OCI-LY3 (cell line): ENCODE measurements around the gene CTAG2.
"Not testable (repeated sequence)": the region's sequence is repeated elsewhere in the genome, so short reads cannot be mapped to it uniquely, and the experiment has no call there.

Experiments used
- H2AFZ ChIP-seq: fragments of 200-600, 300-600 bp; shearing (Covaris generic); 2 replicates; pipeline ENCODE4 v1.6.0; 2014; ENCODE audit warnings: antibody characterized with exemption, low read depth, low read length
- H3K27ac ChIP-seq: fragments of 200-600, 300-600 bp; sonication (generic); 2 replicates; pipeline ENCODE4 v1.5.1; 2014; ENCODE audit warnings: mild to moderate bottlenecking, low read length, moderate library complexity, mixed read lengths
- H3K27me3 ChIP-seq: fragments of 200-600, 300-600 bp; sonication (generic); 2 replicates; pipeline ENCODE4 v1.6.1; 2014; ENCODE audit warnings: low read depth, low read length, mixed read lengths
- H3K36me3 ChIP-seq: fragments of 200-600, 300-600 bp; sonication (generic); replicated peaks from 2 replicates; pipeline ENCODE3; 2014; ENCODE audit warnings: low read depth, low read length, mixed read lengths
- H3K4me1 ChIP-seq: fragments of 300-600, 200-600 bp; sonication (generic); 2 replicates; pipeline ENCODE4 v1.6.1; 2014; ENCODE audit warnings: low read length, mixed read lengths
- H3K4me2 ChIP-seq: fragments of 200-600, 300-600 bp; sonication (generic); 2 replicates; pipeline ENCODE4 v1.6.1; 2014; ENCODE audit warnings: low read length, mixed read lengths
- H3K4me3 ChIP-seq: fragments of 300-600, 200-600 bp; sonication (generic); 2 replicates; pipeline ENCODE4 v1.5.1; 2014; ENCODE audit warnings: antibody characterized with exemption, mild to moderate bottlenecking, low read length, moderate library complexity
- H3K79me2 ChIP-seq: fragments of 300-600, 200-600 bp; shearing (Covaris generic); 2 replicates; pipeline ENCODE4 v1.6.1; 2014; ENCODE audit warnings: mild to moderate bottlenecking, low read length, mixed read lengths
- H3K9ac ChIP-seq: fragments of 300-600, 200-600 bp; shearing (Covaris generic); 2 replicates; pipeline ENCODE4 v1.6.0; 2014; ENCODE audit warnings: mild to moderate bottlenecking, low read length, moderate library complexity
- H3K9me3 ChIP-seq: fragments of 200-600, 300-600 bp; shearing (Covaris generic); 2 replicates; pipeline ENCODE4 v1.6.1; 2014; ENCODE audit warnings: low read length, mixed read lengths; ENCODE audit not compliant: insufficient read depth
- H4K20me1 ChIP-seq: fragments of 200-600, 300-600 bp; sonication (generic); 2 replicates; pipeline ENCODE4 v1.6.1; 2016; ENCODE audit warnings: low read length, mixed read lengths; ENCODE audit not compliant: insufficient read depth
- CTCF ChIP-seq: fragments of 200-600, 300-600 bp; sonication (generic); IDR thresholded peaks from 2 replicates; pipeline ENCODE4 v1.5.1; 2014; ENCODE audit warnings: antibody characterized with exemption, low read length, low read depth

Gene CTAG2

GRCh38 chrX:154648931-154649330 lies 4.4 kb downstream of the CTAG2 start:
- Histone ChIP-seq H3K27ac (no peak overlapping the region), H3K79me2 (no peaks in the 10 kb centered on the region), H3K9me3 (no peaks in the 10 kb centered on the region), H2AFZ (no peak overlapping the region), H3K36me3 (no peaks in the 10 kb centered on the region), H3K4me1 (no peaks in the 10 kb centered on the region), H3K4me3 (no peak overlapping the region), H3K4me2 (no peak overlapping the region), H3K27me3 (no peaks in the 10 kb centered on the region), H4K20me1 (no peaks in the 10 kb centered on the region), H3K9ac (no peak overlapping the region)
- no peak for TF ChIP-seq CTCF

- H3K9ac ChIP-seq, H3K79me2 ChIP-seq, H3K36me3 ChIP-seq, H3K27ac ChIP-seq, H4K20me1 ChIP-seq, H3K27me3 ChIP-seq, H2AFZ ChIP-seq, H3K4me1 ChIP-seq, H3K4me2 ChIP-seq, H3K9me3 ChIP-seq, H3K4me3 ChIP-seq: not testable (repeated sequence)
Measured at GRCh38 chrX:154645745-154646378, 7.5 kb downstream of the CTAG2 start.

- not testable (repeated sequence) for H3K27ac ChIP-seq, H2AFZ ChIP-seq, H3K79me2 ChIP-seq, H4K20me1 ChIP-seq, H3K9me3 ChIP-seq, H3K9ac ChIP-seq, H3K4me3 ChIP-seq, H3K4me2 ChIP-seq, H3K4me1 ChIP-seq, H3K36me3 ChIP-seq, H3K27me3 ChIP-seq
Measured at GRCh38 chrX:154643708-154644107, 9.7 kb downstream of the CTAG2 start.

GRCh38 chrX:154641740-154642139 lies 11.6 kb downstream of the CTAG2 start:
- not testable (repeated sequence) for H3K36me3 ChIP-seq, H3K9me3 ChIP-seq, H3K4me3 ChIP-seq, H4K20me1 ChIP-seq, H3K4me1 ChIP-seq, H2AFZ ChIP-seq, H3K27me3 ChIP-seq, H3K27ac ChIP-seq, H3K9ac ChIP-seq, H3K79me2 ChIP-seq, H3K4me2 ChIP-seq

GRCh38 chrX:154633661-154634060 lies 19.7 kb downstream of the CTAG2 start:
- not testable (repeated sequence) for H4K20me1 ChIP-seq, H3K4me3 ChIP-seq, H3K27me3 ChIP-seq, H3K9me3 ChIP-seq, H3K9ac ChIP-seq, H3K79me2 ChIP-seq, H3K4me1 ChIP-seq, H3K36me3 ChIP-seq, H2AFZ ChIP-seq, H3K4me2 ChIP-seq, H3K27ac ChIP-seq

- H3K4me3 ChIP-seq, H3K4me2 ChIP-seq, H3K4me1 ChIP-seq, H3K27me3 ChIP-seq, H3K9me3 ChIP-seq, H2AFZ ChIP-seq, H3K36me3 ChIP-seq, H4K20me1 ChIP-seq, H3K27ac ChIP-seq, H3K9ac ChIP-seq, H3K79me2 ChIP-seq: not testable (repeated sequence)
Measured at GRCh38 chrX:154630949-154631348, 22.4 kb downstream of the CTAG2 start.

GRCh38 chrX:154628960-154629359 lies 24.4 kb downstream of the CTAG2 start:
- H3K36me3 ChIP-seq, H4K20me1 ChIP-seq, H3K27me3 ChIP-seq, H3K4me2 ChIP-seq, H3K9me3 ChIP-seq, H3K4me3 ChIP-seq, H3K9ac ChIP-seq, H2AFZ ChIP-seq, H3K4me1 ChIP-seq, H3K27ac ChIP-seq, H3K79me2 ChIP-seq: not testable (repeated sequence)

- H3K9ac ChIP-seq, H4K20me1 ChIP-seq, H3K4me1 ChIP-seq, H3K79me2 ChIP-seq, H3K27me3 ChIP-seq, H2AFZ ChIP-seq, H3K4me3 ChIP-seq, H3K4me2 ChIP-seq, H3K27ac ChIP-seq, H3K36me3 ChIP-seq, H3K9me3 ChIP-seq: not testable (repeated sequence)
Measured at GRCh38 chrX:154620767-154621414, 32.5 kb downstream of the CTAG2 start.

- not testable (repeated sequence) for H2AFZ ChIP-seq, H3K4me3 ChIP-seq
Measured at GRCh38 chrX:154619182-154619581, 34.2 kb downstream of the CTAG2 start, which contains the start of gene CTAG1B. Gene CTAG1B, minus strand, starts transcription at chrX:154619282. Its CDS starts 64 bp downstream, at chrX:154619218.

More at GRCh38 chrX:154619182-154619581, 34.2 kb downstream of the CTAG2 start, which contains the start of gene CTAG1B:
- H3K27ac ChIP-seq, H3K4me1 ChIP-seq, H3K36me3 ChIP-seq, H3K9me3 ChIP-seq, H4K20me1 ChIP-seq, H3K9ac ChIP-seq, H3K4me2 ChIP-seq, H3K27me3 ChIP-seq, H3K79me2 ChIP-seq: not testable (repeated sequence)
